HL-60/S4 treated with retinoic acid at 250 ng/mL for 4 days and 3 days (cell line): Measurements from ENCODE around the gene RNF113B.

Source experiments
- in situ Hi-C: fragments of 300-500 bp; cut with MboI; formaldehyde crosslinking; loops from 2 replicates; pipeline ENCODE4 v1.7.0; 2022; ENCODE audit warnings: low sequenced_read_pairs

RNF113B gene

GRCh38 chr13:98204546-98204945, 27.5 kb upstream of the RNF113B start:
- in situ Hi-C loops = no loop called here

- in situ Hi-C loops = no loop called here
Measured at GRCh38 chr13:98203646-98204326, 26.7 kb upstream of the RNF113B start.

GRCh38 chr13:98201984-98202383, 24.9 kb upstream of the RNF113B start:
- in situ Hi-C loops = no loop called here

DNA sequence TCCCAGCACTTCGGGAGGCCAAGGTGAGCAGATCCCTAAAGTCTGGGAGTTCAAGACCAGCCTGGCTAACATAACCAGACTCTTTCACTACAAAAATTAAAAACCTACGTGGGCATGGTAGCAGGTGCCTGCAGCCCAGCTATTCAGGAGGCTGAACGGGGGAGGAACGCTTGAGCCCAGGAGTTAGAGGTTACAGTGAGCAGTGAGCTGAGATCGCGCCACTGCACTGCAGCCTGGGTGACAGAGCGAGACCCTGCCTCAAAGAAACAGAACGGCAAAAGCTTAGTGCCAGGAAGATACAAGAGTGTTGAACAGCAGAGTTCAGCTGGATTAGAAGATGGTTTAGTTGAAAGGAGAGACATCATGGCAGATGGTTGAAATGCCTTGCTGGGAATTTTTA, 24.1 kb upstream of the RNF113B start:
- in situ Hi-C loops = no loop called here

GRCh38 chr13:98200211-98200878, 23.3 kb upstream of the RNF113B start:
- in situ Hi-C loops = no loop called here

DNA sequence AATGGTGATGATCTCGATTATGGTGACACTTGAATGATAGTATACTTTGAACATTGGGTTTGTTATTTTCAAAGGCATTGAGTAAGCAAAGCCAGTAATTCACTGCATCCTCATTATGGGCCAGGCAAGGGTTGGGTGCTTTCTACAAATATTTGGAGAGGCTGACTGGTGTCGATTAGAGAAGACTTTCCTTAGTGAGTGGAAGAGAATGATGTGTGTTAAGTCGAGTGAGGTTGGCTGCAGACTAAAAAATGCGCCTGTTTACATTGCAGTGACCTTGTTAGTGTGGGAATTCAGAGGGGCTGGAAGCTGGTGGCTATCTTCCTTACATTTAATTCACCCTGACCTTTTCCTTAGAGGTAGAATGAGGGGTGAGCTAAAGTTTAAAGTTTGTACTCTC, 22.4 kb upstream of the RNF113B start:
- in situ Hi-C loops = no loop called here

DNA sequence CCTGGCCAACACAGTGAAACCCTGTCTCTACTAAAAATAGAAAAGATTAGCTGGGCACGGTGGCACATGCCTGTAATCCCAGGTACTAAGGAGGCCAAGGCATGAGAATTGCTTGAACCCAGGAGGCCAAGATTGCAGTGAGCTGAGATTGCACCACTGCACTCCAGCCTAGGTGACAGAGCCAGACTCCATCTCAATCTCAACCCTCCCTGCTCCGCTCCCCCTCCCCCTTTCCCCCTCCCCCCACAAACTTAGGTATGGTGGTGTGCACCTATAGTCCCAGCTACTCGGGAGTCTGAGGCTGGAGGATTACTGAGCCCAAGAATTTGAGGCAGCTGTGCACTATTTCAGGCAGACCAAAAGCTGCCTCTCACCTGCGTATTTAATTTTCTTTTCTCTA, 21.6 kb upstream of the RNF113B start:
- in situ Hi-C loops = no loop called here

DNA sequence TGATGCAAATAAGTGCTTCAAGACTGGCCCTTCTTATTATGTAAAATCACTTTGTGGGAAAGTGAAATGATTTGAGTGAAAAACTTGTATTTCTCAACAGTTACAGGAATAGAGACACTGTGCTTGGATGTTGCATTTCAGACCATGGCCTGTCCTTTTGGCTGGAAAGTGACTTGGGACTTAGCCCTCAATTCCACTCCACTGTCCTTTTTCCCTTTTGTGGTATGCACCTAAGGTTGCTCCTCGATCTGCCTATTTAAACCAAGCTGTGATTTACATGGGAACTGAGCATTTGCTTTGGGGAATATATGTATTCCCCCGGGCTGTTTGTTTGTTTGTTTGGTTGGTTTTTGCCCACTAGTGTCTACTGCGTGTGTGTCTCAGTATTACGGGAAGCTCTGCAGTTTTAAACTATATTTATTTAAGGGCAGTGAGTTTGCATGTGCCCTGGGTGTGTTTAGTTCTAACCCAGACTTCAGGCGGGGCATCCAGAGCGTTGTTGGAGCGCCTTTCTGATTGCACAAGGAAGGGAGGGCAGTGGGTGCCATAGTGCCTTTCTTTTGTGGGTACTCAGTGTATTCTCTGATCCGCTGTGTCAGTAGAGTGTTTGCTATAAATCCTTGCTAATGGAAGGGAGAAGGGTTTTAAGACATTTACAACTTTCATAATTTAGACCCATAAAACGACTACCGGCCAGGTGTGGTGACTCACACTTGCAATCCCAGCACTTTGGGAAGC, 18.2 kb upstream of the RNF113B start:
- in situ Hi-C loops = no loop called here

DNA sequence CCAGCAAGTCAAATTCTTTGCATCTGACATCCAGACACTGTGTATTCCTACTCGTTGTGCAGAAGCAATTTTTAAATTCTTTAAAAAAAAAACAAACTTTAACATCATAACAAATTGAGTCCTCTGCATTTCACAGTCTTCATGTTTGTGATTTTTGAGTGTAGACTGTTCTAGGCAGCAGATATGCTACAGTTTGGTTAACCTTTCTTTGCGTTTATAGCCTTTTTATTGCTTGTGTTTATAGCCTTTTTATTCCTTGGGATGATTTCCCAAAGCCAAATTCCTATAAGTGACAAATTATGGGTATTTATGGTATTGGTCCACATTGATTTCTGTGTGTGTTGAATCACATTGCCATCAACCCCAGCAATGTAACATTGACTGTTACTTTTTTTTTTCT, 14.9 kb upstream of the RNF113B start:
- in situ Hi-C loops = no loop called here

- in situ Hi-C loops = no loop called here
Measured at GRCh38 chr13:98190889-98191444, 13.9 kb upstream of the RNF113B start.

- in situ Hi-C loops = no loop called here
Measured at GRCh38 chr13:98189841-98190505, 12.9 kb upstream of the RNF113B start.

DNA sequence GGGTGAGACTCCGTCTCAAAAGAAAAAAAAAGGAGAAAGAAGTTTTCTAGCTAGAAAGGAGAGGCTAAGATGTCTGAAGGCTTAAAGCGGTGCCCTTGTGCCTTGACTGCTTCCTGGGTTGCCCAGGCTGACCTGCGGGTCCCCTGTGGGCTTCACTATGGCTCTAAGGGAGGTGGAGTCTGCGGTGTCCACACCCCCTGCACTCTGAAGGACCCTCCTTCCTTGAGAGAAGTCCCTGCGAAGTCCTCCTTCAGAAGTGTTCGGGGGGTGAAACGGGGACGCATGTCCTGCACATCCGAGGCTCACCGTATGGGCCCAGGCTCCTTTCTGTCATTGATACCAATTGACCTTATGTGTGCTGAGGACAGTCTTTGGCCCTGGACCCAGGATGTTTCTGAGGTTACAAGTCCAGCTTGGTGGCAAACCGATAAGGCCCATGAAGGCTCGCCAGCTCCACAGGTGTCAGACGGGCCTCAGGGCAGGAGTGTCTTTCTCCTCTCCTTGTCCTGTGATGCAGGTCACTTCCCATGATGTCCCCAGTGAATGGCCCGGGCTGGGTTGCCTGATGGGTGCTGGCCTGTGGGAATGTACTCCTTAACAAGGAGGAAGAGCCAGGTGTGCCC, 11.6 kb upstream of the RNF113B start:
- in situ Hi-C loops = no loop called here

DNA sequence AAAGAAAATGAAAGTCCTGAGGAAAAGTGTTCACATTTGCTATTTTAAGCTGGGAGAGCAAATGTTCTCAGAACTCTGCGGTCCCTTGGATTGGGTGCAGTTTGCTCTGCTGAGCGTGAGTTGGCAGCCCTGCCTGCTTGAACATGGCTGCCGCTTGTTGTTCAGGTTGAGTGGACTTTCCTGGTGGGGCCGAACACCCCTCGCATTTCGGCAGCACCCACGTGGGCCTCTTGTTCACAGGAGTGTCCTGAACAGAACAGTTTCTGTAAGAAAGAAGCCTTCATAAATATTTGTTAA, 10.8 kb upstream of the RNF113B start:
- in situ Hi-C loops = no loop called here

- in situ Hi-C loops = no loop called here
Measured at GRCh38 chr13:98187155-98187964, 10.3 kb upstream of the RNF113B start.

GRCh38 chr13:98184792-98185191, 7.7 kb upstream of the RNF113B start:
- in situ Hi-C loops = no loop called here

DNA sequence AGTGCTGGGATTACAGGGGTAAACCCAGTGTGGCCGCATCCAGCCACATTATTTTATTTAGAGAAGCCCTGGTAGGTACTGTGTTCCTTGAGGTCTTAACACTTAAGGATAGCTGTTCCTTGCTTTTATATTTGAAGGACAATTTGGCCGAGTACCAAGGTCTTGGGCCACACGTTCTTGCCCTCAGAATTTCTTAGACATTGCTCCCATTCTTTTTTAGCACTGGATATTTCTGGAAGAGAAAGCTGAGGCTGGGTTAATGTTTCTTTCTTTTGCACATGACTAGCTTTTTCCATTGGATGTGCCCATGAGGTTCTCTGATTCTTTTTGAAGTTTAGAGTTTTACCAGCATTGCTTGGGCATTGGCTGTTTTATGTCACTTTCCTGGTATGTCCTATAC, 5.5 kb upstream of the RNF113B start:
- in situ Hi-C loops = no loop called here

DNA sequence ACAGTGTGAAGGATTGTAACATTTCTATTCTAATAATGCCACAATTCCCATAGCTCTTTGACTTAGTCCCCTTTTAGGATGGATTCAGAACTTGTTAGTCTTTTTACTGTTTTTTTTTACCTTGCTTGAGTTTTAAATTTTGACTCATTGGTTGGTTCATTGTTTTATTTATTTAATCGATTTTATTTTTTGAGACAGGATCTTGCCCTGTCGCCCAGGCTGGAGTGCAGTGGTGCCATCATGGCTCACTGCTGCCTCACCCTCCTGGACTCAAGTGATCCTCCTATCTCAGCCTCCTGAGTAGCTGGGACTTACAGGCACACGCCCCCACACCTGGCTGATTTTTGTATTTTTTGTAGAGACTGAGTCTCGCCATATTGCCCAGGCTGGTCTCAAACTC, 5.1 kb upstream of the RNF113B start:
- in situ Hi-C loops = no loop called here

- in situ Hi-C loops = no loop called here
Measured at GRCh38 chr13:98181111-98181815, 4.2 kb upstream of the RNF113B start.

GRCh38 chr13:98180092-98180491, 3.0 kb upstream of the RNF113B start:
- in situ Hi-C loops = no loop called here

DNA sequence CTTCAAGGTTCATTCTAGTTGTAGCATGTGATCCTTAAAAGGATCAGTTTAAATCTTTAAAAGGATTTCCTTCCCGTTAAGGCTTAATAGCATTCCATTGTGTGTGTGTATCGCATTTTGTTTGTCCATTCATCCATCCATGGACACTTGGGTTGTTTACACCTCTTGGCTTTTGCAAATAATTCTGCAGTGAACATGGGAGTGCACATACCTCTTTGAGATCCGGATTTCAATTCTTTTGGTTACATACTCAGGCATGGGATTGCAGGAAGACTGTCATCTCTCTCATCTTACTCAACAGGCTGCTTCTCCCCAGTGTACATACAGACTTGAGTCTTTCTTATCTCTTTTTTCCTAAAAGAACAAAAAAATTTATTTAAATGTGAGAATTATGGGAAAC, 1.2 kb downstream of the RNF113B start:
- in situ Hi-C loops = no loop called here
